ENCODE results near the gene ZNF597. TPM values are rescaled to one million over a fixed set of nuclear protein-coding genes. Genes with fewer than 3 reads are reported as not detected.

ZNF597 gene
- total RNA-seq, 2 experiments from 2014 or later = 2.3 to 2.5 TPM

GRCh38 chr16:3472878-3473595, 29.7 kb upstream of the ZNF597 start:
- H3K4me3 Mint-ChIP-seq = no peak overlapping the region
- H3K36me3 ChIP-seq (ENCODE audit: insufficient read depth, low read length) = peaks cover 18% of the 10 kb centered on the region
- peaks cover 13% of the 10 kb centered on the region for H3K4me1 Mint-ChIP-seq (ENCODE audit: low read depth)
- POLR2A ChIA-PET = no interaction called here
- no peaks in the 10 kb centered on the region for H3K9me3 Mint-ChIP-seq
- no peak overlapping the region for H3K4me3 ChIP-seq (ENCODE audit: low read length)
- intact Hi-C loops (cut with DNase I, micrococcal nuclease) = no loop called here
- CTCF ChIA-PET = no interaction called here
- no peak for TF ChIP-seq CTCF (IDR thresholded peaks at IDR 0.05)
- H3K9me3 ChIP-seq (ENCODE audit: control insufficient read depth in 1 of 2, insufficient read depth in 1 of 2, low read length in 2 of 2) = no peaks in the 10 kb centered on the region
- H3K27ac ChIP-seq (ENCODE audit: low read depth in 1 of 2, low read length in 2 of 2) = no peak overlapping the region
- peaks cover 21% of the 10 kb centered on the region for H3K4me1 ChIP-seq (ENCODE audit: insufficient read depth, low read length)
- H3K27ac Mint-ChIP-seq = peak overlapping the region; percentile 33
- ATAC-seq (ENCODE audit: poor library complexity) (no peak), DNase-seq (no peak)
- H3K27me3 Mint-ChIP-seq = no peaks in the 10 kb centered on the region
- peaks cover 24% of the 10 kb centered on the region for H3K36me3 Mint-ChIP-seq (ENCODE audit: low read depth)
- H3K27me3 ChIP-seq (ENCODE audit: control insufficient read depth in 1 of 2, insufficient read depth in 2 of 2, low read length in 2 of 2) = no peaks in the 10 kb centered on the region

GRCh38 chr16:3471518-3472176, 28.3 kb upstream of the ZNF597 start:
- Histone ChIP-seq H3K36me3 (ENCODE audit: insufficient read depth, low read length) (peaks cover 16% of the 10 kb centered on the region), H3K4me1 (ENCODE audit: insufficient read depth, low read length) (peaks cover 34% of the 10 kb centered on the region), H3K9me3 (ENCODE audit: control insufficient read depth in 1 of 2, insufficient read depth in 1 of 2, low read length in 2 of 2) (no peaks in the 10 kb centered on the region), H3K4me3 (ENCODE audit: low read length) (no peak overlapping the region), H3K27me3 (ENCODE audit: control insufficient read depth in 1 of 2, insufficient read depth in 2 of 2, low read length in 2 of 2) (no peaks in the 10 kb centered on the region), H3K27ac (ENCODE audit: low read depth in 1 of 2, low read length in 2 of 2) (no peak overlapping the region)
- TF ChIP-seq CTCF (IDR thresholded peaks at IDR 0.05) = no peak
- no peak overlapping the region for H3K4me3 Mint-ChIP-seq
- H3K36me3 Mint-ChIP-seq (ENCODE audit: low read depth) = peaks cover 31% of the 10 kb centered on the region
- ChIA-PET POLR2A (no interaction called here), CTCF (no interaction called here)
- H3K4me1 Mint-ChIP-seq (ENCODE audit: low read depth) = peaks cover 27% of the 10 kb centered on the region
- no peaks in the 10 kb centered on the region for H3K9me3 Mint-ChIP-seq
- no peaks in the 10 kb centered on the region for H3K27me3 Mint-ChIP-seq
- no peak overlapping the region for H3K27ac Mint-ChIP-seq
- intact Hi-C loops (cut with DNase I, micrococcal nuclease) = no loop called here
- no peak for ATAC-seq (ENCODE audit: poor library complexity)
- no peak for DNase-seq

DNA sequence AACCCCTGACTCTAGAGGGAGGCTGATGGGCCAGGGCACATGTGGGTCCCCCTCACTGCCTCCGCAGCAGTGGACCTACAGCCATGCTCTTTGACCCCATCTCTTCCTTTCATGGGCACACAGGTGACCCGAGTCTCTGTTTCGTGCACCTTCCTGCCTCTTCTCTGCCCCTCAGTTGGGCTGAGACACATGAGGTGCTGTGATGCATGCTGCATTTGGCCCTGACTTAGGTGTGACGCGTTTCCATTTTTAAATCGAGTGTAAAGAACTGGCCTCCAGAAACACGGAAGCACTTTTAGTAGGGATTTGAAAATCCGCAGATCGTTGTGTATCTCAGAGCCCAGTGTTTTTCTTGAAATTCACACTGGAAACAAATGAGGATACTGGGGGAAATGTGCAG, 27.4 kb upstream of the ZNF597 start:
- DNase-seq (no peak), ATAC-seq (ENCODE audit: poor library complexity) (no peak)
- peaks cover 25% of the 10 kb centered on the region for H3K36me3 ChIP-seq (ENCODE audit: insufficient read depth, low read length)
- ChIA-PET POLR2A (no interaction called here), CTCF (no interaction called here)
- H3K4me1 ChIP-seq (ENCODE audit: insufficient read depth, low read length) = peaks cover 44% of the 10 kb centered on the region
- no peak overlapping the region for H3K27ac Mint-ChIP-seq
- H3K36me3 Mint-ChIP-seq (ENCODE audit: low read depth) = peaks cover 37% of the 10 kb centered on the region
- no peaks in the 10 kb centered on the region for H3K9me3 ChIP-seq (ENCODE audit: control insufficient read depth in 1 of 2, insufficient read depth in 1 of 2, low read length in 2 of 2)
- H3K9me3 Mint-ChIP-seq = no peaks in the 10 kb centered on the region
- intact Hi-C loops (cut with DNase I, micrococcal nuclease) = no loop called here
- peaks cover 34% of the 10 kb centered on the region for H3K4me1 Mint-ChIP-seq (ENCODE audit: low read depth)
- H3K27me3 Mint-ChIP-seq = no peaks in the 10 kb centered on the region
- TF ChIP-seq CTCF (IDR thresholded peaks at IDR 0.05) = no peak
- no peak overlapping the region for H3K4me3 ChIP-seq (ENCODE audit: low read length)
- no peaks in the 10 kb centered on the region for H3K27me3 ChIP-seq (ENCODE audit: control insufficient read depth in 1 of 2, insufficient read depth in 2 of 2, low read length in 2 of 2)
- H3K27ac ChIP-seq (ENCODE audit: low read depth in 1 of 2, low read length in 2 of 2) = no peak overlapping the region
- no peak overlapping the region for H3K4me3 Mint-ChIP-seq

Measured in CD4-positive, alpha-beta T cell (primary cell).